GM23248 (cell line): ENCODE data around the gene ZNRF1.

Experiments
- EZH2 ChIP-seq: fragments of 200-600 bp; sonication (generic); IDR thresholded peaks from 2 replicates; pipeline ENCODE4 v1.6.1; 2018; ENCODE audit warnings: antibody characterized with exemption, mild to moderate bottlenecking; ENCODE audit not compliant: insufficient read depth, poor library complexity, severe bottlenecking
- EZH2phosphoT487 ChIP-seq: fragments of 200-600 bp; sonication (generic); IDR thresholded peaks from 2 replicates; pipeline ENCODE4 v1.6.1; 2018; ENCODE audit warnings: antibody characterized with exemption, moderate library complexity, mild to moderate bottlenecking, low read depth; ENCODE audit not compliant: insufficient read depth

DNA sequence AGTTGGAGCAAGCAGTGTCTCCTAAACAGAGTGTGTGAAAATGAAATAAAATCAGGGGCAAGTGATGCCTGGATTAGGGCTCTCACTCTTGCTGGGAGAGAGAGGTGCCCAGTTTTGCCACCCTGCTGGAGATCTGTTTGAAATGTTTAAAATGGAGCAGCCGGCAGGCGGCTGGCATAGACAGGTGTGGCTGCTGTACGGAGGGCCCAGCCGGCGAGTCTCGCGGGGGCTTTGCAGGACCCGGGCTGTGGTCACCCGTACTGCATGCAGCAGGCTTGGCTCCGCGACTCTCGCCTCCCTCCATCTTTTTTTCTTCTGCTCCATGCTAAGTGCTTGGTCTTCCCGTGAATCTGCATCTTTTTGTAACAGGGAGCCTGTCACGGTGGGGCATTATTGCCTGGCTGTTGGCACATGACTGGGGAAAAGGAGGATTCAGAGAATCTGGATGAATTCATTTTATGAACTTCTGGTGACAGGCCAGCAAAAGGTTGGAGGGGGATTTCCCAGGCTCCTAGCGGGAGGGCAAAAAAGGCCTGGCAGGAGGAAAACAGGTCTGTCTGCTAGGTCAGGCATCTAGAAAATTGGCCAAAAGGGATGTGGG is 1.8 kb downstream of the ZNRF1 start:
- no peak for TF ChIP-seq EZH2
- no peak for TF ChIP-seq EZH2phosphoT487
